Heart left ventricle (tissue), 16 donors: ENCODE data around the gene SLC40A1. TPM values are rescaled to one million over a fixed set of nuclear protein-coding genes. Genes with fewer than 3 reads are reported as not detected.

Experiments used
- ATAC-seq, 4 donors: fragments of 200-7000 bp; cut with Tn5 transposase; one replicate each; pipeline ENCODE4 v1.9.1; 2020 to 2022; ENCODE audit warnings: moderate library complexity in 4 of 4, mild to moderate bottlenecking in 3 of 4, moderate number of reproducible peaks in 1 of 4
- DNase-seq, 5 donors: peaks; one replicate each; pipeline ENCODE4 v3.0.0-alpha.2; 2020
- H3K27ac ChIP-seq, 12 donors: fragments of 200-600 bp; sonication (generic) in 4 of 12; one replicate each; pipeline versions ENCODE4 v1.5.0 to v1.8.0; 2016 to 2022; ENCODE audit warnings: mild to moderate bottlenecking in 2 of 12
- H3K27me3 ChIP-seq, 9 donors: fragments of 200-600 bp; sonication (generic) in 2 of 9; one replicate each; pipeline versions ENCODE4 v1.5.1 to v1.8.0; 2016 to 2022; ENCODE audit warnings: mild to moderate bottlenecking in 3 of 9
- H3K36me3 ChIP-seq, 9 donors: fragments of 200-600 bp; sonication (generic) in 2 of 9; one replicate each; pipeline versions ENCODE4 v1.5.0 to v1.8.0; 2018 to 2022; ENCODE audit warnings: mild to moderate bottlenecking in 2 of 9
- H3K4me1 ChIP-seq, 12 donors: fragments of 200-600 bp; sonication (generic) in 4 of 12; one replicate each; pipeline versions ENCODE4 v1.5.0 to v1.8.0; 2016 to 2022; ENCODE audit warnings: mild to moderate bottlenecking in 3 of 12
- H3K4me3 ChIP-seq, 12 donors: fragments of 200-600 bp; sonication (generic) in 4 of 12; one replicate each; pipeline versions ENCODE4 v1.5.0 to v1.8.0; 2017 to 2022; ENCODE audit warnings: mild to moderate bottlenecking in 9 of 12, moderate library complexity in 4 of 12
- H3K9me3 ChIP-seq, 12 donors: fragments of 200-600 bp; sonication (generic) in 4 of 12; one replicate each; pipeline versions ENCODE4 v1.5.0 to v1.8.0; 2016 to 2022; ENCODE audit warnings: mild to moderate bottlenecking in 1 of 12
- CTCF ChIP-seq, 12 donors: fragments of 200-600 bp; sonication (generic) in 4 of 12; IDR thresholded peaks; one replicate each; pipeline versions ENCODE4 v1.5.0 to v1.8.0; 2018 to 2022; ENCODE audit warnings: antibody characterized with exemption in 12 of 12, mild to moderate bottlenecking in 5 of 12
- POLR2A ChIP-seq, 2 donors: fragments of 450-650 bp; IDR thresholded peaks; one replicate each; pipeline ENCODE4 v1.6.1; 2017; ENCODE audit warnings: antibody characterized with exemption in 2 of 2, mild to moderate bottlenecking in 2 of 2, moderate library complexity in 2 of 2
- WGBS, 4 donors: extraction: QIAGEN DNeasy Blood & Tissue Kit in 2 of 4; methylation state at CpG; one replicate each; pipeline versions ENCODE4 v1.1.5 to v1.1.7; 2013 to 2018; 5-methylcytosine and 5-hydroxymethylcytosine counted together
- intact Hi-C, 10 donors: fragments of 100-400 bp; cut with DNase I; formaldehyde crosslinking; loops; one replicate each; pipeline versions ENCODE4 v1.11.1 to v1.14.2; 2022
- polyA plus RNA-seq, 2 donors: library from polyadenylated mRNA; stranded (reverse); fragments of 200-250 nt; gene quantifications; one replicate each; pipeline ENCODE4 v1.2.3, GENCODE V29; 2013
- total RNA-seq, 9 donors: library from RNA; depleted of rRNA in 2 of 9; stranded (reverse); fragments of >200 nt in 2 of 9; fragmentation: NEBNext Ultra II Directional in 3 of 9; extraction: Animal tissue kit (Norgen Biotek cat#: 25700) in 3 of 9; gene quantifications; one replicate each; pipeline versions ENCODE4 v1.1.0 to v1.2.4, GENCODE V29; 2016 to 2023
- donor health status: ischemic (EF 13 %, LVEDD 7.1; RV severe dilation, severe dysfunction).
- donor health status: healthy with polysubstance abuse.
- donor health status: DM: no; HTN: yes; CAD: no.
- donor health status: DM: no; HTN: no; CAD: no.
- donor health status: ischemic (EF 25% LVEDD 6.9; RV normal size, moderate dysfunction).
- donor health status: ischemic (EF 25% LVEDD 5.7; RV mildly dilated, moderate dysfunction).
- donor health status: healthy.
- donor health status: DM: yes; HTN: yes; CAD: no.
- donor health status: ischemic (EF 35%, LVEDD 5.7; RV mildly dilated, moderate dysfunction).
- donor health status: nonischemic (EF 11% LVEDD 7.7; RV severe dilation, severe dysfunction).
- donor health status: DM: yes; HTN: yes; CAD: no.
- donor health status: PGD.
- donor health status: ischemic (EF 29% LVEDD 5.4; RV normal size, mild dysfunction).
- donor health status: nonischemic (EF 23%, LVEDD 6.1; RV moderate dilation, normal function).

SLC40A1 gene
- total and polyA plus RNA-seq, 11 donors, result 10.2 to 109 (median 40.5) TPM

GRCh38 chr2:189578272-189578950 is 2.2 kb downstream of the SLC40A1 start:
- DNase-seq (no peak), ATAC-seq (no peak)
- intact Hi-C loops, result loop anchor here in 4 of 10 donors (5.0 to 10.0 kb wide), 4 partner anchors 104 to 136 kb away; partner anchors contain the start of gene WDR75 (in 1 of the 4)
- Histone ChIP-seq H3K27ac (peak overlapping the region in 5 of 12 donors; percentile 10 to 98 (median 94)), H3K4me3 (peak overlapping the region in 10 of 12 donors; percentile 20 to 89 (median 75)), H3K4me1 (peaks cover 0 to 81% (median 57%) of the 10 kb centered on the region in 12 donors), H3K27me3 (no peaks in the 10 kb centered on the region), H3K9me3 (no peaks in the 10 kb centered on the region), H3K36me3 (peaks cover 0 to 41% (median 28%) of the 10 kb centered on the region in 9 donors)
- TF ChIP-seq CTCF (IDR thresholded peaks at IDR 0.05), result no peak
- WGBS, 4 donors, result 21 to 48% (median 26%) methylated on average over 1 of the region's 1 CpG

- H3K36me3 ChIP-seq, result peaks cover 0 to 54% (median 41%) of the 10 kb centered on the region in 9 donors
- H3K4me3 ChIP-seq, result peak overlapping the region in 9 of 12 donors; percentile 1 to 89 (median 75)
- 56 to 67% (median 62%) methylated on average over 5 of the region's 5 CpGs for WGBS, 4 donors
- no peak for DNase-seq
- TF ChIP-seq CTCF (IDR thresholded peaks at IDR 0.05), result no peak
- TF ChIP-seq POLR2A (IDR thresholded peaks at IDR 0.05), result no peak
- no peaks in the 10 kb centered on the region for H3K27me3 ChIP-seq
- peaks cover 0 to 86% (median 57%) of the 10 kb centered on the region in 12 donors for H3K4me1 ChIP-seq
- no peak for ATAC-seq
- H3K9me3 ChIP-seq, result no peaks in the 10 kb centered on the region
- H3K27ac ChIP-seq, result peak overlapping the region in 3 of 12 donors; percentile 3 to 65 (median 8)
- intact Hi-C loops, result loop anchor here in 4 of 10 donors (5.0 to 10.0 kb wide), 4 partner anchors 102 to 135 kb away; partner anchors contain the start of gene WDR75 (in 1 of the 4)
Measured at GRCh38 chr2:189577121-189577520, 3.5 kb downstream of the SLC40A1 start.

DNA sequence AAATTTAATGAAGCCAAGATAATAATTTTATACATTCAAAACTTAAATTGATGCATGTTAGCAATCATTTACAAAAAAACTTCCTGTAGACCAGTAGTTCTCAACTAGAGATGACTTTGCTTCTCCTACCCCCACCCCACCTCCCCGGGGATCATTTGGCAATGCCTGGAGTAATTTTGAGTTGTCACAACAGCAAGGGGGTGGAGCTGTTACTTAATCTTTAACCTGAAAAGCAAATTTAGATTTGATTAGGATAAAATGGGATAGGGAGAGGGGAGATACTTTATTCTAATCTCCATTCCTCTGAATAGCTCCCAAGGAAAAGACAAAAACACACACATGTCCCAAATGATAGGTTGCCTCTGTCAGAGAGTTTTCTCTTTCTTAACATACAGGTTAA is 4.2 kb downstream of the SLC40A1 start:
- Histone ChIP-seq H3K9me3 (no peaks in the 10 kb centered on the region), H3K36me3 (peaks cover 0 to 61% (median 49%) of the 10 kb centered on the region in 9 donors), H3K27ac (peak overlapping the region in 9 of 12 donors; percentile 3 to 65 (median 14)), H3K27me3 (no peaks in the 10 kb centered on the region), H3K4me3 (peak overlapping the region in 8 of 12 donors; percentile 0 to 89 (median 72)), H3K4me1 (peaks cover 0 to 85% (median 49%) of the 10 kb centered on the region in 12 donors)
- intact Hi-C loops, result loop anchor here in 4 of 10 donors (5.0 to 10.0 kb wide), 4 partner anchors 102 to 134 kb away; partner anchors contain the start of gene WDR75 (in 1 of the 4)
- ATAC-seq (no peak), DNase-seq (peak in 4 of 5 donors; percentile 35 to 48 (median 42))
- whole genome bisulfite sequencing, 4 donors, result 31 to 61% (median 50%) methylated on average over 1 of the region's 1 CpG
- no peak for TF ChIP-seq POLR2A (IDR thresholded peaks at IDR 0.05)
- no peak for TF ChIP-seq CTCF (IDR thresholded peaks at IDR 0.05)
